ENCODE results near the gene WDR64. TPM values are rescaled to one million over a fixed set of nuclear protein-coding genes. Genes with fewer than 3 reads are reported as not detected.

Gene WDR64
- total and polyA plus RNA-seq, 2 of the 13 experiments (the other 11 are each of a cell fraction or from before 2014, with no cell fraction given), result not detected

DNA sequence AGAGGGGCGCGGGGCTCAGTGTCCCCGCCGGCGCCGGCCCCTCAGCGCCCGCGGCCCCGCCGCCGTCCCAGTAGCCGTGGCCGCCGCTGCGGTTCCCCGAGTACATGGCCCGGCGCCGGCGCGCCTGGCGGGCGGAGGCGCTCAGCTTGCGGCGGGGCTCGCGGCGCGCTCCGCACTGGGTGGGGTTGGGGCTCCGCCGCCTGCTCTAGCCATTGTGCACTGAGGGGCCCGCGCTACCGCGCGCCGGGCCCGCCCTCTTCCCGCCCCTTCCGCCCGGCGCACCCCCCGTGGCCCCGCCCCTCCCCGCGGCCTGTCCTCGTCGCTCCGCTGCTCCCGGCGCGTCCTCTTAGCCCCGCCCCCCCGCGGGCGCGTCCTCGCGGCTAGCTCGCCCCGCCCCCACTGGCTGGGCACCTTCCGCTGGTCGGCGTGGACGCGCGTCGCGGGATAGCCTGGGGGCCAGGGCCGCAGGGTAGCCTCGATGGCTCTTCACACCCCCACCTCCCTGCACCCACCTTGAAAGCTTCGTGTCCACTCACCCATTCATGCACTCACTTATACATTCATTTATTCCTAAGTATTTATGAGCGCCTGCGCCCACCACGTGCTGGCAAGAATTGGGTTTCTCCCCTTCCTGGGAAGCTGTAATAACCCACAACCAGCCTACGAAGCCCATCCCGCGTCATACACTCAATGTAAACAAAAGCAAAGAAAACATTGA is 11.8 kb upstream of the WDR64 start, which contains the start of the genes CHML and OPN3:
TSS of gene CHML (minus strand) at position 221 of the 718 bp plus-strand sequence. CDS start 4,603 bp downstream, outside the sequence.
TSS of gene OPN3 (minus strand) at position 221 of the 718 bp plus-strand sequence. CDS start at position 106, 115 bp downstream.
- Histone ChIP-seq H3K4me2 (ENCODE audit: low read depth, low read length) (peak within 1 kb of the TSS; percentile 97), H3K79me2 (ENCODE audit: insufficient read depth, low read length) (peaks cover 24% of the 10 kb centered on the region), H3K9me3 (ENCODE audit: low read length) (no peaks in the 10 kb centered on the region), H3K4me3 (replicated peaks in 1 of 3; ENCODE audit: insufficient read depth in 1 of 3, low read depth in 2 of 3, low read length in 3 of 3) (peak within 1 kb of the TSS; percentile 85 to 100 (median 99)), H3K4me1 (ENCODE audit: insufficient read depth, low read length) (peaks cover 47% of the 10 kb centered on the region), H2AFZ (ENCODE audit: low read length) (peak within 1 kb of the TSS; percentile 7), H3K27me3 (ENCODE audit: control insufficient read depth in 1 of 2, insufficient read depth in 2 of 2, low read length in 2 of 2) (no peaks in the 10 kb centered on the region; a peak in 1 of 5 replicates), H3K9ac (ENCODE audit: insufficient read depth, low read depth, low read length) (peak within 1 kb of the TSS; percentile 96), H4K20me1 (ENCODE audit: insufficient read depth, low read length) (peaks cover 6% of the 10 kb centered on the region; the same call in 1 of the 2 replicates), H3K36me3 (replicated peaks in 1 of 2; ENCODE audit: control insufficient read depth in 1 of 2, insufficient read depth in 2 of 2, low read length in 2 of 2) (peaks cover 0 to 6% of the 10 kb centered on the region in 2 experiments; a peak in 4 of 5 replicates), H3K27ac (ENCODE audit: extremely low read length, insufficient read depth, low read length) (peak within 1 kb of the TSS; percentile 91)
- FAIRE-seq (no peak), ATAC-seq (peak; percentile 92), DNase-seq (ENCODE audit: low spot score) (peak; percentile 76)
- BruUV-seq (replicated peaks), result no TSS peak
- ChIA-PET POLR2A (interaction anchor here (0.9 to 2.2 kb wide), 9 partner anchors 8 to 207 kb away, joined by 3 to 11 read pairs (median 6); partner anchors contain the start of genes EXO1 and FH), CTCF (ENCODE audit: low intra/inter-chr PET ratio, low total read pairs) (interaction anchor here (1.0 kb wide), 1 partner anchor 30 kb away, joined by 3 read pairs; no protein-coding TSS in a partner anchor)
- intact Hi-C loops (cut with micrococcal nuclease; ENCODE audit: unreplicated experiment), result loop anchor here (1.0 kb wide), 2 partner anchors 25 to 122 kb away; no protein-coding TSS in a partner anchor
- under 1% methylated on average over 8 of the region's 81 CpGs for whole genome bisulfite sequencing (ENCODE audit: low lambda C conversion rate)
- in situ Hi-C loops (cut with HindIII; ENCODE audit: extremely low pct_ligation_motif_present, low pct_unique_long_range_greater_than_20kb), result no loop called here
- TF ChIP-seq GLI4 (CRISPR knock-in tag; IDR thresholded peaks at IDR 0.05; ENCODE audit: borderline replicate concordance) (no peak), EED (CRISPR knock-in tag; IDR thresholded peaks at IDR 0.05) (no peak), MXI1 (IDR thresholded peaks at IDR 0.05; ENCODE audit: borderline replicate concordance, low read depth, low read length) (peak; percentile 9; the same call in 1 of the 3 replicates), ZNF33B (CRISPR knock-in tag; IDR thresholded peaks at IDR 0.05) (no peak), ZNF264 (CRISPR knock-in tag; IDR thresholded peaks at IDR 0.05) (peak; percentile 47; the same call in 1 of the 2 replicates), ZFP36L1 (CRISPR knock-in tag; IDR thresholded peaks at IDR 0.05) (no peak), SSRP1 (CRISPR knock-in tag; IDR thresholded peaks at IDR 0.05) (no peak), ZNF225 (CRISPR knock-in tag; IDR thresholded peaks at IDR 0.05) (0 out of 2 replicates have a peak, but pooled peaks have one; percentile 32), MEF2D (CRISPR knock-in tag; IDR thresholded peaks at IDR 0.05) (no peak)
- TF ChIP-seq, protein P1, sequence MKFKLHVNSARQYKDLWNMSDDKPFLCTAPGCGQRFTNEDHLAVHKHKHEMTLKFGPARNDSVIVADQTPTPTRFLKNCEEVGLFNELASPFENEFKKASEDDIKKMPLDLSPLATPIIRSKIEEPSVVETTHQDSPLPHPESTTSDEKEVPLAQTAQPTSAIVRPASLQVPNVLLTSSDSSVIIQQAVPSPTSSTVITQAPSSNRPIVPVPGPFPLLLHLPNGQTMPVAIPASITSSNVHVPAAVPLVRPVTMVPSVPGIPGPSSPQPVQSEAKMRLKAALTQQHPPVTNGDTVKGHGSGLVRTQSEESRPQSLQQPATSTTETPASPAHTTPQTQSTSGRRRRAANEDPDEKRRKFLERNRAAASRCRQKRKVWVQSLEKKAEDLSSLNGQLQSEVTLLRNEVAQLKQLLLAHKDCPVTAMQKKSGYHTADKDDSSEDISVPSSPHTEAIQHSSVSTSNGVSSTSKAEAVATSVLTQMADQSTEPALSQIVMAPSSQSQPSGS (CRISPR knock-in tag; IDR thresholded peaks at IDR 0.05), result no peak
- TF ChIP-seq, protein P2, sequence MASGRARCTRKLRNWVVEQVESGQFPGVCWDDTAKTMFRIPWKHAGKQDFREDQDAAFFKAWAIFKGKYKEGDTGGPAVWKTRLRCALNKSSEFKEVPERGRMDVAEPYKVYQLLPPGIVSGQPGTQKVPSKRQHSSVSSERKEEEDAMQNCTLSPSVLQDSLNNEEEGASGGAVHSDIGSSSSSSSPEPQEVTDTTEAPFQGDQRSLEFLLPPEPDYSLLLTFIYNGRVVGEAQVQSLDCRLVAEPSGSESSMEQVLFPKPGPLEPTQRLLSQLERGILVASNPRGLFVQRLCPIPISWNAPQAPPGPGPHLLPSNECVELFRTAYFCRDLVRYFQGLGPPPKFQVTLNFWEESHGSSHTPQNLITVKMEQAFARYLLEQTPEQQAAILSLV (CRISPR knock-in tag; IDR thresholded peaks at IDR 0.05; ENCODE audit: borderline replicate concordance), result no peak
- TF ChIP-seq, protein P3, sequence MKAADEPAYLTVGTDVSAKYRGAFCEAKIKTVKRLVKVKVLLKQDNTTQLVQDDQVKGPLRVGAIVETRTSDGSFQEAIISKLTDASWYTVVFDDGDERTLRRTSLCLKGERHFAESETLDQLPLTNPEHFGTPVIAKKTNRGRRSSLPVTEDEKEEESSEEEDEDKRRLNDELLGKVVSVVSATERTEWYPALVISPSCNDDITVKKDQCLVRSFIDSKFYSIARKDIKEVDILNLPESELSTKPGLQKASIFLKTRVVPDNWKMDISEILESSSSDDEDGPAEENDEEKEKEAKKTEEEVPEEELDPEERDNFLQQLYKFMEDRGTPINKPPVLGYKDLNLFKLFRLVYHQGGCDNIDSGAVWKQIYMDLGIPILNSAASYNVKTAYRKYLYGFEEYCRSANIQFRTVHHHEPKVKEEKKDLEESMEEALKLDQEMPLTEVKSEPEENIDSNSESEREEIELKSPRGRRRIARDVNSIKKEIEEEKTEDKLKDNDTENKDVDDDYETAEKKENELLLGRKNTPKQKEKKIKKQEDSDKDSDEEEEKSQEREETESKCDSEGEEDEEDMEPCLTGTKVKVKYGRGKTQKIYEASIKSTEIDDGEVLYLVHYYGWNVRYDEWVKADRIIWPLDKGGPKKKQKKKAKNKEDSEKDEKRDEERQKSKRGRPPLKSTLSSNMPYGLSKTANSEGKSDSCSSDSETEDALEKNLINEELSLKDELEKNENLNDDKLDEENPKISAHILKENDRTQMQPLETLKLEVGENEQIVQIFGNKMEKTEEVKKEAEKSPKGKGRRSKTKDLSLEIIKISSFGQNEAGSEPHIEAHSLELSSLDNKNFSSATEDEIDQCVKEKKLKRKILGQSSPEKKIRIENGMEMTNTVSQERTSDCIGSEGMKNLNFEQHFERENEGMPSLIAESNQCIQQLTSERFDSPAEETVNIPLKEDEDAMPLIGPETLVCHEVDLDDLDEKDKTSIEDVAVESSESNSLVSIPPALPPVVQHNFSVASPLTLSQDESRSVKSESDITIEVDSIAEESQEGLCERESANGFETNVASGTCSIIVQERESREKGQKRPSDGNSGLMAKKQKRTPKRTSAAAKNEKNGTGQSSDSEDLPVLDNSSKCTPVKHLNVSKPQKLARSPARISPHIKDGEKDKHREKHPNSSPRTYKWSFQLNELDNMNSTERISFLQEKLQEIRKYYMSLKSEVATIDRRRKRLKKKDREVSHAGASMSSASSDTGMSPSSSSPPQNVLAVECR (CRISPR knock-in tag; IDR thresholded peaks at IDR 0.05; ENCODE audit: borderline replicate concordance), result peak; percentile 60; the same call in 1 of the 2 replicates
